ENCODE measurements around the gene STK32B.
"Not testable (repeated sequence)": the region's sequence is repeated elsewhere in the genome, so short reads cannot be mapped to it uniquely, and the experiment has no call there.

STK32B gene

GRCh38 chr4:5213087-5213595 is 161.9 kb downstream of the STK32B start:
- no peak for DNase-seq

DNA sequence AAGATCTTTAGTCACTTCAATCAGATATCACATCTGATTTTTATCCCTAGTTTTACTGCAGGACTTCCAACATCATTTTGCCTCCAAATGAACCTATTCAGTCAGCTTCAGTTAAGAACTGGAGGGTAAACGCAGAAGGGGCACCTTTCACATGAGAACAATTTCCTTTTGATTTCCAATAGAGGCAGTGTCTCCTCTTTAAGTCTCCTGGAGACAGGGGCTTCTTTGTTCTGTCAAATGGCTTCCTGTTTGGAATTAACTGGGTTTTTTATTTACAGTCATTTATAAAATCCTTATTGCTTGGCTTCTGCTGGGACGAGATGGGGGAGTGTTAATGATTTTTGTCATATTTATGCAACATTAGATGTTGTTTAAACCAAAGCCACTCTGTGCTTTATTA is 164.0 kb downstream of the STK32B start:
- no peak for DNase-seq

GRCh38 chr4:5217421-5217820 is 166.1 kb downstream of the STK32B start:
- no peak for DNase-seq

- no peak for DNase-seq
Measured at GRCh38 chr4:5218376-5219069, 167.2 kb downstream of the STK32B start.

GRCh38 chr4:5220028-5220427 is 168.7 kb downstream of the STK32B start:
- DNase-seq: no peak

DNA sequence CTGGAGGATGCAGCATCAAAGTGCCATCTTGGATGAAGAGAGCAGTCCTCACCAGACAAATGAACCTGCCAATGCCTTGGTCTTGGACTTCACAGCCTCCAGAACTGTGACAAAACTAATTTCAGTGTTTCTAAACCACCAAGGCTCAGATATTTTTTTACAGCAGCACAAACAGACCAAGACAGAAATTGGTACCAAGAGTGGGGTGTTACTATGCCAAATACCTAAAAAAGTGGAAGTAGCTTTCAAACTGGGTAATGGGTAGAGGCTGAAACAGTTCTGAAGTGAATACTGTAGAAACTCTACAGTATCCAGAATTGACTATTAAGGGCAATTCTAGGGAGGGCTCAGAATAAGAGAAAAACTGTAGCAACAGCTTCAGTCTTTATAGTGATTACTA is 170.8 kb downstream of the STK32B start:
- no peak for DNase-seq

DNA sequence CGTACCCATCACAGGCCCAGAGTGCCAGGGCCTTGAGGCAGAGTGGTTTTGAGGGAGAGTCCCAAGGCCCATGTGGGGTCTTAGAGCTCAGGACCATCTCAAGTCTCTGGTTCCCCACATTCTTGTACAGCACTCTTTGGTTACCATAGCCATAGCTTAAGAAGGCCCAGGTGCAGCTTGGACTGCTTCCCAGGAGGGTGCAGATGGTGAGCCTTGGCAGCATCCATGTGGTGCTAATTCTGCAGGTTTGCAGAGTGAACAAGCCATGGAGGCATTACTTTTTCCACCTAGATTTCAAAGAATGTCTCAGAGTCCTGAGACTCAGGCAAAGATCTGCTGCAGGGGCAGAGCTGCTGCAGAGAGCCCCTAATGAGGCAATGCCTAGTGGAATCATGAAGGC is 171.7 kb downstream of the STK32B start:
- DNase-seq: no peak

GRCh38 chr4:5224340-5224739 is 173.1 kb downstream of the STK32B start:
- no peak for DNase-seq

DNA sequence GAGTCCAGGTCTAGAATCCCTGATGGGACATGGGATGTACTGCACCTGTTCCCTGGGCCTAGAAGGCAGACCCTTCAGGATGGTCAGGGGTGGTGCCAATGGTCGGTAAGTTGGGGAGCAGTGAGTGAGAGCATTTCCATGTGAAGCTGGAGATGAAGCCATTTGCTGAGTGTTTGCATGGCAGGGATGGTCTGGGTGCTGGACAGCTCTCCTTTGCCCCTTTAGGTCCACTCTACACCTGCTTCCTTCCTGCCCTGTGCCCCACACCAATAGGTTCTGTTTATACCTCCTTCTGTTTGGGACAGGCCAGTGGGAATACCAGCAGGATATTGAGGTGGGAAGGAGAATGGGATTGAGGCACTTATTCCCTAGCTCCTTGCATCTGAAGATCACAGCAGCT is 181.3 kb downstream of the STK32B start:
- no peak for DNase-seq

GRCh38 chr4:5237086-5237660 is 185.9 kb downstream of the STK32B start:
- no peak for DNase-seq

DNA sequence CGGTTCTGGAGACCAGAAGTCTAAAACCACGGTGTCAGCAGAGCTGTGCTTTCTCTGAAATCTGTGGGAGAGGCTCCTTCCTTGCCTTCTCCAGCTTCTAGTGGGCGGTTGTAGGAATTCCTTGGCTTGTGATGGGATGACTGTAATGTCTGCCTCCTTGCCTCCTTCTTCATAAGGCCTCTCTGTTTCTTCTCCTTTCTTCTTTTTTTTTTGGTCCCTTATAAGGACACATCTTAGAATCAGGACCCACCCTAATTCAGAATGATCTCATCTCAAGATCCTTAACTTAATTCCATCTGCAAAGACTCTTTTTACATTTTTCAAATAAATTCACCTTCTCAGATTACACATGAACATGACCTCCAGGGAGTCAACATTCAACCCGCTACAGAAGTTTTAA is 186.9 kb downstream of the STK32B start:
- DNase-seq: no peak

DNA sequence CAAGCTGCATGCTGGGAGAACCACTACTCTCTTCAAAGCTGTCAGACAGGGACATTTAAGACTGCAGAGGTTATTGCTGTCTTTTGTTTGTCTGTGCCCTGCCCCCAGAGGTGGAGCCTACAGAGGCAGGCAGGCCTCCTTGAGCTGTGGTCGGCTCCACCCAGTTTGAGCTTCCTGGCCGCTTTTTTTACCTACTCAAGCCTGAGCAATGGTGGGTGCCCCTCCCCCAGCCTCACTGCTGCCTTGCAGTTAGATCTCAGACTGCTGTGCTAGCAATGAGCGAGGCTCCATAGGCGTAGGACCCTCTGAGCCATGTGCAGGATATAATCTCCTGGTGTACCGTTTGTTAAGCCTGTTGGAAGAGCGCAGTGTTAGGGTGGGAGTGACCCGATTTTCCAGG is 195.8 kb downstream of the STK32B start:
- DNase-seq: not testable (repeated sequence)

DNA sequence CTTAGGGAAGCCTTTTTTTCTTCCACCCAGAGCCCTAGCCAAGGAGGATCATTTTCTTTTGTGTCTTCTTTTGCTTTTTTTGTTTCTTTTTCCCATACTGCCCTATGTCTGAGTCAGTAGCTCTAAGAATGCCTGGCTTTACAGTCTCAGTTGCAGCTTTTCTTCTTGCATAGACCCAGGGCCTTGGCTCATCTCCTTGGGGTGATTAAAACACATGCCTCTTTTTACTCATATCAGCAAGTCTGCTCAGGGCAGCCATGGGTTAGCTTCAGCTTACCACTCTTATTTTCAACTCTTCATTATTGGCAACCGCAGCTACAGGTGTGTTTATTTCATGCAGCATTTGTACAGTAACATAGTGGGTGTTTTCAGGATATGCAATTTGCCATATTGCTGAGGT is 196.5 kb downstream of the STK32B start:
- DNase-seq: no peak

DNA sequence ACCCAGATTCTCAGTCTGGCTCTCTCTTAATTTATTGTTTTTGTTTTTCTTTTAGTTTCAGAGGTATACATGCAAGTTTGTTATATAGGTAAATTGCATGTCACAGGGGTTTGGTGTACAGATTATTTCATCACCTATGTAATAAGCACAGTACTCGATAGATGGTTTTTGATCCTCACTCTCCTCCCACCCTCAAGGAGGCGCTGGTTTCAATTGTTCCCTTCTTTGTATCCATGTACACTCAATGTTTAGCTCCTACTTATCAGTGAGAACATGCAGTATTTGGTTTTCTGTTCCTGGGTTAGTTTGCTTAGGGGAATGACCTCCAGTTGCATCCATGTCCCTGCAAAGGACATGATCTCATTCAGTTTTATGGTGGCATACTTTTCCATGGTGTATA is 198.4 kb downstream of the STK32B start:
- no peak for DNase-seq

- not testable (repeated sequence) for DNase-seq
Measured at GRCh38 chr4:5250536-5250935, 199.3 kb downstream of the STK32B start.

DNA sequence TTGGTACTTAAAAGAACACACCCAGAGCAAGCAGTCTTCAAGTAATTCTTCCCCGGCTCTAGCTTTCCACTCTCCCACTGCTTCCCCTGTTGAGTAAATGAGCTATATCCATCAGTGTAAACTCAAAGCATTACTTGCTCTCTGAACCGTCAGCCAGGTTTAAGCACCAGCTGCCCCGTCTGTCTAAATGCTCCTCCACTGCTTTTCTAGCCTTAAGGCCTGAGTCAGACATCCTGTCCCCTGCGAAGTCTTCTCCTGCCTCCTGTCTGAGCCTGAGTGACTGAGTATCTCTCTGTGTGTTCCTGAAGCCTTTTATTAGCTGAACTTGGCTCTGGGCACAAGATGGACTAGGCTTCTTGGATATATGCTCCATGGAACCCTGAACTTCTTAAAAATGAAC is 205.1 kb downstream of the STK32B start:
- no peak for DNase-seq

DNA sequence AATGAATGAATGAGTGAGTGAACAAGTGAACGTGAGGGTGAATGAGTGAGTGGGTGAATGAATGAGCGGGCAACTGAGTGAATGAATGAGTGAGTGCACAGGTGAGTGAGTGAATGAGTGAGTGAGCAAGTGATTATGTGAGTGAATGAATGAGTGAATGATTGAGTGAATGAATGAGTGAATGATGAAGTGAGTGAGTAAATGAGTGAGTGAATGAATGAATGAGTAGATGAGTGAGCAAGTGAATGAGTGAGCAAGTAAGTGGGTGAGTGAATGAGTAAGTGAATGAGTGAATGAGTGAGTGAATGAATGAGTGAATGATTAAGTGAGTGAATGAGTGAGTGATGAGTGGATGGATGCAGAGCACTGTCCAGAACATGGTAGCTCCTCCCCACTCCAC is 205.8 kb downstream of the STK32B start:
- no peak for DNase-seq

DNA sequence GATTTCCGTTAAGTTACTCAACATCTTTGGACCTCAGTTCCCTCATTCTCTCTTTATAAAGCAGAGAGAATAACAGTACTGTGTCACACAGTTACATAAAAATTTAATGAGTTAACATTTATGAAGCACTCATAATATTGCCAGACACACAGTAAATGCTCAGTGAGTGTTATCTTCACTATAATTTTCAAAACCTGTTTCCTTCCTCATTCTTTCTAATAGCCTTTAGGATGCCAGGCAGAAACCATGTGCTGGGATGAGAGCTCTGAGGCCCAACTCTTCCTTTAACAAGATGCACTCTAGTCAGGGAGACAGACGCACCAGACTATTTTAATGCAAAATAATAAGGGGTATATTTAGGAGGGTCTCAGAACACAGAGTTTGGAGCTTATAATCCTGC is 208.2 kb downstream of the STK32B start:
- no peak for DNase-seq

- no peak for DNase-seq
Measured at GRCh38 chr4:5260121-5260520, 208.8 kb downstream of the STK32B start.

GRCh38 chr4:5261866-5262265 is 210.6 kb downstream of the STK32B start:
- no peak for DNase-seq

- DNase-seq: no peak
Measured at GRCh38 chr4:5266991-5267390, 215.7 kb downstream of the STK32B start.

GRCh38 chr4:5267408-5267807 is 216.1 kb downstream of the STK32B start:
- no peak for DNase-seq

- no peak for DNase-seq
Measured at GRCh38 chr4:5276475-5277075, 225.3 kb downstream of the STK32B start.

- DNase-seq: no peak
Measured at GRCh38 chr4:5277079-5277478, 225.8 kb downstream of the STK32B start.

DNA sequence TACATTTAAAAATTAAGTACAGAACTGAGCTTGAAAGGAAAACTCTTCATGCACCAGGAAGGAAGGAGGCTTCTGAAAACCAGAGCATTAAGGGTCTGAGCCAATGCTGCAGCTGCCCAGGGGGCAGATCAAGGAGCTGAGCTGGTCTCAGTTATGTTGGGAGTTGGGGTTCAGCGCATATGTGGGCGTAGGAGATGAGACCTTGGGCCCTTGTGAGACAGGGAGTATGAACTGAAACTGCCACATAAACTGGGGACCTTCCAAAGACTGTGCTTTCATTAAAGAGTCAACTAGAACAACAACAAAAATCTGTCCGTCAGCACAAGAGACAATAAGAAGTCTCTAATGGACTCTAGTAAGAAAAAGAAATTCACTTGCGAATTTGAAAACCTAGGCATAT is 226.9 kb downstream of the STK32B start:
- DNase-seq: no peak

Data from CD4-positive, alpha-beta T cell treated with Interferon gamma for 1 hour (primary cell).